ENCODE results near the gene FOS.
"Not testable (repeated sequence)": the region's sequence is repeated elsewhere in the genome, so short reads cannot be mapped to it uniquely, and the experiment has no call there.

DNA sequence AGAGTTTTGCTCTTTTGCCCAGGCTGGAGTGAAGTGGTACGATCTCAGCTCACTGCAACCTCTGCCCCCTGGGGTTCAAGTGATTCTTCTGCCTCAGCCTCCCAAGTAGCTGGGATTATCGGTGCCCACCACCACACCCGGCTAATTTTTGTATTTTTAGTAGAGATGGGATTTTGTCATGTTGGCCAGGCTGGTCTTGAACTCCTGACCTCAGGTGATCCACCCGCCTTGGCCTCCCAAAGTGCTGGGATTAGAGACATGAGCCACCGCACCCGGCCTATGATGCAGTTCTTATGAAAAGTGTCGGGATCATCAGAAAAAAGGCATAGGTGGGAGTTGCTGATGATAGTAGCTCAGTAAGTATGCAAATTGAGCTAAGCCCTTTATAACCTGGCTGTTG lies 30.4 kb downstream of the FOS start:
- TF ChIP-seq, protein P1, sequence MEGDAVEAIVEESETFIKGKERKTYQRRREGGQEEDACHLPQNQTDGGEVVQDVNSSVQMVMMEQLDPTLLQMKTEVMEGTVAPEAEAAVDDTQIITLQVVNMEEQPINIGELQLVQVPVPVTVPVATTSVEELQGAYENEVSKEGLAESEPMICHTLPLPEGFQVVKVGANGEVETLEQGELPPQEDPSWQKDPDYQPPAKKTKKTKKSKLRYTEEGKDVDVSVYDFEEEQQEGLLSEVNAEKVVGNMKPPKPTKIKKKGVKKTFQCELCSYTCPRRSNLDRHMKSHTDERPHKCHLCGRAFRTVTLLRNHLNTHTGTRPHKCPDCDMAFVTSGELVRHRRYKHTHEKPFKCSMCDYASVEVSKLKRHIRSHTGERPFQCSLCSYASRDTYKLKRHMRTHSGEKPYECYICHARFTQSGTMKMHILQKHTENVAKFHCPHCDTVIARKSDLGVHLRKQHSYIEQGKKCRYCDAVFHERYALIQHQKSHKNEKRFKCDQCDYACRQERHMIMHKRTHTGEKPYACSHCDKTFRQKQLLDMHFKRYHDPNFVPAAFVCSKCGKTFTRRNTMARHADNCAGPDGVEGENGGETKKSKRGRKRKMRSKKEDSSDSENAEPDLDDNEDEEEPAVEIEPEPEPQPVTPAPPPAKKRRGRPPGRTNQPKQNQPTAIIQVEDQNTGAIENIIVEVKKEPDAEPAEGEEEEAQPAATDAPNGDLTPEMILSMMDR (IDR thresholded peaks at IDR 0.05) = not testable (repeated sequence)
- TF ChIP-seq EZH2 (IDR thresholded peaks at IDR 0.05) = not testable (repeated sequence)

All from neural progenitor cell (in vitro differentiated cells).